ENCODE data around the gene CIBAR2.

Gene CIBAR2

DNA sequence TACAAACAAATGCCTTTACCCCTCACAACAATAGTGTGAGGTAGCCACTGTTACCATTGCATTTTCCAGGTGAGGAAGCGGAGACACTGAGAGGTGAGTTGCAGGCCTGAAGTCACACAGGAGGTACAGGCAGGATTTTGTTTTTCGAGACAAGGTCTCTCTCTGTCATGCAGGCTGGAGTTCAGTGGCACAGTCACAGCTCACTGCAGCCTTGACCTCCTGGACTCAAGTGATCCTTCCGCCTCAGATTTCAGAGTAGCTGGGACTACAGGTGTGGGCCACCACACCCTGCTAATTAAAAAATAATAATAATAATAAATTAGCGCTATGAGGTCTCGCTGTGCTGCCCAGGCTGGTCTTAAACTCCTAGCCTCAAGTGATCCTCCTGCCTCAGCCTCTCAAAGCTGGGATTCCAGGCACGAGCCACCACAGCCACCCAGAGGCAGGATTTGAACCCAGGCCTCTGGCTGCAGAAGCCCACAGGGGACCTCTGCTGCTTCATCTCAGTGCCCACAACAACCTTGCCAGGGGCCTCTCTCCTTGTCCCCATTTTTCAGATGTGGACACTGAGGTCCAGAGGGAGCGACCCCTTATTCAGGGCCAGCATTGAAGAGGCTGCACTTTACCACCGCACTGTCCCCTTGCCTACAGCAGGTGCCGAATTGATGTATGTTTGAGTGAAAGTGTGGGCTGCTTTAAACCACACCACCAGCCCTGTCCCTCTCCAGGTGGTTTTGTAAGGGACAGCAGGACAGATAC lies 16.0 kb upstream of the CIBAR2 start:
- in situ Hi-C loops (cut with HindIII; ENCODE audit: low sequenced_read_pairs): no loop called here
- TF ChIP-seq, protein P1, sequence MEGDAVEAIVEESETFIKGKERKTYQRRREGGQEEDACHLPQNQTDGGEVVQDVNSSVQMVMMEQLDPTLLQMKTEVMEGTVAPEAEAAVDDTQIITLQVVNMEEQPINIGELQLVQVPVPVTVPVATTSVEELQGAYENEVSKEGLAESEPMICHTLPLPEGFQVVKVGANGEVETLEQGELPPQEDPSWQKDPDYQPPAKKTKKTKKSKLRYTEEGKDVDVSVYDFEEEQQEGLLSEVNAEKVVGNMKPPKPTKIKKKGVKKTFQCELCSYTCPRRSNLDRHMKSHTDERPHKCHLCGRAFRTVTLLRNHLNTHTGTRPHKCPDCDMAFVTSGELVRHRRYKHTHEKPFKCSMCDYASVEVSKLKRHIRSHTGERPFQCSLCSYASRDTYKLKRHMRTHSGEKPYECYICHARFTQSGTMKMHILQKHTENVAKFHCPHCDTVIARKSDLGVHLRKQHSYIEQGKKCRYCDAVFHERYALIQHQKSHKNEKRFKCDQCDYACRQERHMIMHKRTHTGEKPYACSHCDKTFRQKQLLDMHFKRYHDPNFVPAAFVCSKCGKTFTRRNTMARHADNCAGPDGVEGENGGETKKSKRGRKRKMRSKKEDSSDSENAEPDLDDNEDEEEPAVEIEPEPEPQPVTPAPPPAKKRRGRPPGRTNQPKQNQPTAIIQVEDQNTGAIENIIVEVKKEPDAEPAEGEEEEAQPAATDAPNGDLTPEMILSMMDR (IDR thresholded peaks at IDR 0.05; ENCODE audit: low read depth, low read length, missing control alignments): no peak
- DNase-seq (ENCODE audit: low read depth): no peak
- H3K4me3 ChIP-seq (ENCODE audit: low read depth, low read length): no peak overlapping the region

DNA sequence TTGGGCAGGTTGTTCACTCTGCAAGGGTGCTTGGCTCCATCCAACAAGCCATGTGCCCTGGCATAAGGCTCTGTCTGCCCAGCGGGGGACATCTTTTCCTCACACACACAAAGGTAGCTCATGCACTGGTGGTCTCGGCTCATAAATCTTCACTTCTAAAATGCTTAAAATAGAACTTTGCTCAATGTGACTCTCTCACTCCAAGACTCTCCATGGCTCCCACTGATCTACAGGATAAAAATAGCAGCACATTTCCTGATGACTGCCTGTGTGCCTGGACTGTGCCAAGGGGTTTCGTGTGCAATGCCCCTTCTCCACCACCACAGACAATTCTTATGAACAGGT lies 15.1 kb upstream of the CIBAR2 start:
- no peak overlapping the region for H3K4me3 ChIP-seq (ENCODE audit: low read depth, low read length)
- in situ Hi-C loops (cut with HindIII; ENCODE audit: low sequenced_read_pairs): no loop called here

DNA sequence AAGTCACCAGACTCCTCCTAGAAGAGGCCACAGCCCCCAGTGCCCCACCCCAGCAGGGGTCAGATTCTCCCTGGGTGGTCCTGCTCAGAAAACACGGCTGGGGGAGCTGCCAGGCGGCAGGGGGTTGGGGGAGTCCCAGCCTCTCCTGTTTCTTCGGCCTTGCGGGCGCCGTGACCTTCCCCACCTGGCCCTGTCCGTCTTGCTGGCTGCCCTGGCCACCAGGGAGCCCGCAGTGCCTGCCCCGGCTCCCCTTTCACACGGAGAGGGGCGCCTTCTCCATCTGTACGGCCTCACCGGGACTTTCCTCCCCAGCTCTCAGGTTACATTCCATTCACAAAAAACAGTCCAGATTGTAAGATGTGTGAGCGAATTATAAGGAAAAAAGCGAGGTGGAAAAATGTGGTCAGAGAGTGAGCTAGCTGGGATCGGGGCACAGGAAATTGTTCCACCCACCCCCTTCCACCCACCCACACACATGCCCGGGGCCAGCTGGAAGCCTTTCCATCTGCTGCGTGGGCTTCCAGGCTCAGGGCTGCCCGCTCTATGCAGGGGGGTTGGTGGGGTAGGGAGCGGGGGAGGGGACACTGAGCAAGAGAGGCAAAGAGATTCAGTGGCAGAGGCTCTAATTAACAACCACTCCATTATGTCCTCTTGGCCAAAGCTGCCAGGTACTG lies 14.6 kb upstream of the CIBAR2 start:
- in situ Hi-C loops (cut with HindIII; ENCODE audit: low sequenced_read_pairs): no loop called here
- TF ChIP-seq, protein P1 (IDR thresholded peaks at IDR 0.05; ENCODE audit: low read depth, low read length, missing control alignments): no peak
- peak; percentile 86 for DNase-seq (ENCODE audit: low read depth)
- no peak overlapping the region for H3K4me3 ChIP-seq (ENCODE audit: low read depth, low read length)

More for the DNA sequence above, 15.1 kb upstream of the CIBAR2 start:
- no peak for DNase-seq (ENCODE audit: low read depth)
- TF ChIP-seq, protein P1 (IDR thresholded peaks at IDR 0.05; ENCODE audit: low read depth, low read length, missing control alignments): no peak

DNA sequence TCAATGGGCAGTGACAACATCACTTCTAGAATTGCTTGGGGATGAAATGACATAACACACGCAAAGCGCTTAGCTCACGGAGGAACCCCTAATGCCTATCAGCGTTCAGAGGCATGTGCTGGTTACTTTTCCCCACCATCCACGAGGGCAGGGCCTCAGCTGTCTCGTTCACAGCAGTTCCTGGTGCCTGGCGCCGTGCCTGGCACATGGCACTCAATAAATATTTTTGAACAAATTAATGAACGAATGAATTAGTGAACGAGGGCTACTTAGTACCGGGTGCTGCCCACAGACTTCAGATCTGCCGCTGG lies 14.1 kb upstream of the CIBAR2 start:
- DNase-seq (ENCODE audit: low read depth): no peak
- no peak overlapping the region for H3K4me3 ChIP-seq (ENCODE audit: low read depth, low read length)
- in situ Hi-C loops (cut with HindIII; ENCODE audit: low sequenced_read_pairs): no loop called here
- TF ChIP-seq, protein P1 (IDR thresholded peaks at IDR 0.05; ENCODE audit: low read depth, low read length, missing control alignments): no peak

DNA sequence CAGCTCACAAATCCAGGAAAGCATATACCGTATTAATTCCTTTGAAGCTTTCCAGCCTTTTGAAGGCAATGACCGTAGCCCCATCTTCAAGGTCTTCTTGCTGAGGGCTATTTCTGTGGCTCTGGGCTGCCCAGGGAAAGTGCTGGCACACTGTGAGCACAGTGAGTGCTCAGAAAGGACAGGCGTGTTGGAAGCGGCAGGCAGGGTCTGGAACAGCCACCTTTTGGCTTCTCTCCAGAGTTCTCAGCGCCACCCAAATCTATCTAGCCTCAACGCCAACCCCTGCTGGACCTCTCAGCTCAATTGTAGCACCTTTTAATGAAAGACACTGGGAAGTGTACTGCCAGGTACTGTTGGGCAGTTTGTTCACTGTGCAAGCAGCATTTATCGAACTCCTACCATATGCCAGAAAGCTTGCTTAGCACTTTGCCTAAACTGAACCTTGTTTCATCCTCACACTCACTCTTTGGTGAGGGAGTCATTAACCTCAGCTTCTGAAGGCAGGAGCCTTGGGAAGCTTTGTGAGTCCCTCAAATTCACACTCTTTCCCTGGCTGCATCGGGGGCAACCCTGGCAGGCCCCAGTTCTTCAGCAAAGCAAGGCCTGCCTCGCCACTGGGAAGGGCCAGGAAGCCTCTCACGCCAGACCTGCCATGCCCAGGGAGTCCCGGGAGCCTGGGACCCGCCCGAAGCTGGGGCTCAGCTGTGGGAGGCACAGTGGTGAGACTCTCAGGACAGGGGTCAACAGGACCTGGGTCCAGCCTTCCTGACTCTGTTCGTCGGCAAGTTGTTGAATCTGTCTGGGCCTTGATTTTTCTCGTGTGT lies 13.5 kb upstream of the CIBAR2 start:
- no peak for DNase-seq (ENCODE audit: low read depth)

More for the DNA sequence above, 13.5 kb upstream of the CIBAR2 start:
- in situ Hi-C loops (cut with HindIII; ENCODE audit: low sequenced_read_pairs): no loop called here
- H3K4me3 ChIP-seq (ENCODE audit: low read depth, low read length): no peak overlapping the region
- TF ChIP-seq, protein P1 (IDR thresholded peaks at IDR 0.05; ENCODE audit: low read depth, low read length, missing control alignments): no peak
